GM21723 (cell line): ENCODE results near the gene SLC27A5.

Experiments used
- ATAC-seq: cut with Tn5 transposase; IDR thresholded peaks from one replicate; pipeline ENCODE4 v1.9.1; 2021; ENCODE audit warnings: mild to moderate bottlenecking, moderate library complexity; ENCODE audit not compliant: unreplicated experiment

SLC27A5 gene, protein sequence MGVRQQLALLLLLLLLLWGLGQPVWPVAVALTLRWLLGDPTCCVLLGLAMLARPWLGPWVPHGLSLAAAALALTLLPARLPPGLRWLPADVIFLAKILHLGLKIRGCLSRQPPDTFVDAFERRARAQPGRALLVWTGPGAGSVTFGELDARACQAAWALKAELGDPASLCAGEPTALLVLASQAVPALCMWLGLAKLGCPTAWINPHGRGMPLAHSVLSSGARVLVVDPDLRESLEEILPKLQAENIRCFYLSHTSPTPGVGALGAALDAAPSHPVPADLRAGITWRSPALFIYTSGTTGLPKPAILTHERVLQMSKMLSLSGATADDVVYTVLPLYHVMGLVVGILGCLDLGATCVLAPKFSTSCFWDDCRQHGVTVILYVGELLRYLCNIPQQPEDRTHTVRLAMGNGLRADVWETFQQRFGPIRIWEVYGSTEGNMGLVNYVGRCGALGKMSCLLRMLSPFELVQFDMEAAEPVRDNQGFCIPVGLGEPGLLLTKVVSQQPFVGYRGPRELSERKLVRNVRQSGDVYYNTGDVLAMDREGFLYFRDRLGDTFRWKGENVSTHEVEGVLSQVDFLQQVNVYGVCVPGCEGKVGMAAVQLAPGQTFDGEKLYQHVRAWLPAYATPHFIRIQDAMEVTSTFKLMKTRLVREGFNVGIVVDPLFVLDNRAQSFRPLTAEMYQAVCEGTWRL

DNA sequence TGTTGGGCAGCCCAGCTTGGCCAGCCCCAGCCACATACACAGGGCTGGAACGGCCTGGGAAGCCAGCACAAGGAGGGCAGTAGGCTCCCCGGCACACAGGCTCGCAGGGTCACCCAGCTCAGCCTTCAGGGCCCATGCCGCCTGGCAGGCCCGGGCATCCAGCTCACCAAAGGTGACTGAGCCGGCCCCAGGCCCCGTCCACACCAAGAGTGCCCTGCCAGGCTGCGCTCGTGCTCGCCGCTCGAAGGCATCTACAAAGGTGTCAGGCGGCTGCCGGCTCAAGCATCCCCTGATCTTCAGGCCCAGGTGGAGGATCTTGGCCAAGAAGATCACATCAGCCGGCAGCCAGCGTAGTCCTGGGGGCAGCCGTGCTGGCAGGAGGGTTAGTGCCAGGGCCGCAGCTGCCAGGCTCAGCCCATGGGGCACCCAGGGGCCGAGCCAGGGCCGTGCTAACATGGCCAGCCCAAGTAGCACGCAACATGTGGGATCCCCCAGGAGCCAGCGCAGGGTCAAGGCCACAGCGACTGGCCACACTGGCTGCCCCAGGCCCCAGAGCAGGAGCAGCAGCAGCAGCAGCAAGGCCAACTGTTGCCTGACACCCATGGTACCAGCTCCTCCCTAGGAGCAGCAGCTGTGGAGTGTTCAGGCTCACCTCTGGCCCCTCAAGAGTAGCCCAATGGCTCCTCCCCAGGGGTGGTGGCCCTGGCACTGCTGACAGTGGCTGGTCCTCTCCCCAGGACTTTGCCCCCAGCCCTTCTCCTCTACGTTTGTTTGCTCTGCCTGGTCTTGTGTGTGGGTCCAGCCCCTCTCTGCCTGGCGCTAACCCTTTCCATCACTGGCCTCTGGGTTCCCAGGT lies at the start of gene SLC27A5:
Gene SLC27A5, minus strand, starts transcription at position 640 of the 856 bp plus-strand sequence. Its CDS starts 37 bp downstream, at position 603.
- ATAC-seq: no peak

DNA sequence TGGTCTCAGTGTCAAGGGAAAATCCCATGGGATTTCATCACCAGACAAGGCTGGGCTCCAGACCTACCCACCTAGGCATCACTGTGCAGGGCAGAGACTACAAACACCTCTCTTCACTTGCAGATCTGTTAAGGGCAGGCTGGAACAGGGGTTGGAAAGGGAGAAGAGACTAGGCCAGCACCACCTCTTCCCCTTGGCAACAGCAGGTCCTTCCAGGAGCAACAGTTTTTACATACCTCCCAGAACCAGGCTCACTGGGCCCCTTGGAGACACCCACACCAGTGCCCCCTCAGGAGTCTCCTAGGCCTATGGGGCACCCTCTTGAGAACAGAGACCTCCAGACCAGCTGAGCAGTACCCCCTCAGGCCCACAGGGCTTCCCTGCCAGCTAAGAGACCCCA lies 49.1 kb upstream of the SLC27A5 start:
- ATAC-seq: no peak

DNA sequence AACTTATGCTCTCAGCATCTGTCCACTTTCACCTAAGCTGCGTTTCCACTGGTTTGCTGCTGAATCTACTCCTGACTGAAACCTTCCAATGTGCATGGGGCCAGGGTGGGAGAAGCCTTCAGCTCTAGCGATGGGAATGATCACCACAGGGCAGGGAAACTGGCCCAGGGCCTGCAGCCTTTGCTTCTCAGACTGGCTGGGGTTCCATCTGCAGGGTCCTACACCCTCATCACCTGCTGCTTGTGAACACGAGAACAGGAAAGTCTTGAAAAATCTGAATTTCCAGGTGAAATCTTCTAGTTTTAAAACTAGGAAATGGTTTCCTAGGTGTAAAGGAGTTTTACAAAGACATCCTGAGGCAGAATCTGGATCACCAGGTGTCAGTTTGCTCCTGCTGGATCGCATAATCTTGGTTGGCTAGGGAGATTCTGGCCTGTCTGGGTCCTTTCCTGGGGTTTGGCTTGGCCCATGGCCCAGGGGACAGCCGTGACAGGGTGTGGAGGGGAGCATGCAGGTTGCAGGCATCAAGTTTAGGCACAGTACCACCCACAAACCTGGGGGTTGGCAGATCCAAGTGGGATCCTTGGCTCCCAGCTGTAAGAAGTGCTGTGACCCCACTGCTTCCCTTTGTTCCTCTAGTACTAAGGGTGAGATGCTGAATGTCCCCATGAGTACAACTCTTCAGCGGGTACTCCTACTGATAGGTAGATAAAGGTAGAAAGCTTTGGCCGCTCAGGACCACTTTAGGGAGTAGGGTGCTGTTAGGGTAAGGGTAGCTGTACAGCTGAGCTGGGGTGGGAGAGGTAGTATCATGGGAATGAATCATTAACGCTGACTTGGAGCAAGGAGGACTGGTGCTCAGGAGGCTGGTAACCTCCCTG lies 48.5 kb upstream of the SLC27A5 start:
- no peak for ATAC-seq

DNA sequence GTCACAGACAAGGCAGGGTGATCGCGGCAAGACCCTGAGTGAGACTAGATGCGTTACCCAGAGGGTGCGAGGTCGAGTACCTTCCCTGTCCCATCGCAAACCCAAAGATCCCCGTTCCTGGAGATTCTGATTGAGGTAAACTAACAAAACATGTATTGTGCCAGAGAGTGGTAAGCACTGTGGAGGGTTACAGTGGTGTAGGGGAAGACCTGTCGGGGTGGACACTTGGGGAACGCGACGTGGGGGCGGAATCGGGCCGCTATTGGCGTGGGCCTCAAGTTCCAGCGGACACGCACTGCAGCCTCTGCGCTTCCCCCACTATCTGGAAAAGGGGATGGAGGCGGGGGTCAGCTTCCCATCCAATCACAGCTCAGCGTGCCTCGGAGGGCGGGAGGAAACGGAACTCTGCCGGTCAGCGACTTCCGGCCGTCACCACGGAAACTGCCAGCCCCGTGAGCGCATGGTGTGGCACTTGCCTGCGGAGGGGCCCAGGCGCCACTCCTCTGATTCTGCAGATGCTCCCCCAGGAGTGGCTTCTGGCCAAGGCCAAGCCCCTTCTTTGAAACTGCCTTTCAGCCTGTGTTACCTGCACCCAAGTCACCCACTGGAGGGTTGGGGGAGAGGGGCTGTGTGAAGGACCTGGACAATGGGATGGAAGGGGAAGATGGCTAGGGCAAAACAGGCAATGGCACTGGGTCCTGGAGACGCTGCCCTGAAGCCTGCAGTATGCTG lies 47.6 kb upstream of the SLC27A5 start:
- peak; percentile 32 for ATAC-seq

DNA sequence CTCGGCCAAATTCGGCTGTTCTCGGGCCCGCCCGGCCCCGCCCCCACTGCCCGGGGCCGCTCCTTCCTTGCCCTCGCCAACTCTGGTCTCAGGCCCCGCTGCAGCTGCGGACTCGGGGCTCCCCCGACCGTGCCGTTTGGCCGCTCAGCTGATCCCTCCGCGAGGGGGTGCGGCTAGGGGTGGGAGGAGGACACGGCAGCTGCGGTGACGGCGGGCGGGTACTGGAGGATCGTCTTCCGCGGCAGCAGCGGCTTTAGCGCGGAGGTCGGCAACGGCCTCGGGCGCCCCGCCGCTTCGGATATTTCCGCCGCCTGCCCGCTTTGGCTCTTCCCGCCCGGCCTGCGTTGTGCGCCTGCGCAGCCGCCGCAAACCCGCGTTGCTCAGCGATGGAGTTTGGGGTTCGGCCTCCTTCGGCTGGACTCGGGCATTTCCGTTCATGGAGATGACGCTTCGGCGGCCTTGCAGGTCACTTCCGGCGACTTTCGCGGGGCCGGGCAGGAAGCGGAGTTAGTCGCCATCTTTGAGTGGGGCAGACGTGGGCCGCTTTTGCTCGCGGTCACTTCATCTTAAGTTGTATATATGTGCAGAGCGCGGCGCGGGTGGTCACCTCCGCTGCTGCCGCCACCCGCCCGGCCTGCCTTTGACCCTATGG lies 47.0 kb upstream of the SLC27A5 start:
- ATAC-seq: peak; percentile 49

DNA sequence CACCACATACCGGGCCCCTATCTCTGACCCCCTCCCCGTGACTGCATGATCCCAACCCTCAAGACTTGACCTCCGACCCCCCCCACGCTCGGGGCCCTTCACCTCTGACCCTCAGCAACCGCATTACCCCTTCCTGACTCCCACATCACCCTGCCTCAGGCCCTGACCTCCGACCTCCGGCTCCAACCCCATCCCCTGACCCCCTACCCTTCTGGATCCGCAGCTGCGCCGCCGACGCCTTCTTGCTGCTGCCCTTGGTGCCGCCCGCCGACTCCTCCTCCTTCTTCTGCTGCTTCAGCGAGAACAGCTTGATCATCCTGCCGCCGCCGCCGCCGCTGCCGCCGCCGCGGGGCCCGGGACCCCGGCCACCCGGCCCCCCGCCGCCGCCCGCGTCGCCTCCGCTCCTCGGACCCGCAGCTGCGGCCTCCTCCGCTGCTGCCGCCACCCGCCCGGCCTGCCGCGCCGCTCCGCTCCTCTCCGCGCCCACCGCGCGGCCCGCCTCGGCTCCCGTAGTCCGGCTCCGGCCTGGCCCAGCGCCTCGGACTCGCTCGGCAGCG lies 46.4 kb upstream of the SLC27A5 start, which contains the start of gene UBE2M:
Gene UBE2M, minus strand, starts transcription at position 546 of the 557 bp plus-strand sequence. Its CDS starts 230 bp downstream, at position 316.
- no peak for ATAC-seq

DNA sequence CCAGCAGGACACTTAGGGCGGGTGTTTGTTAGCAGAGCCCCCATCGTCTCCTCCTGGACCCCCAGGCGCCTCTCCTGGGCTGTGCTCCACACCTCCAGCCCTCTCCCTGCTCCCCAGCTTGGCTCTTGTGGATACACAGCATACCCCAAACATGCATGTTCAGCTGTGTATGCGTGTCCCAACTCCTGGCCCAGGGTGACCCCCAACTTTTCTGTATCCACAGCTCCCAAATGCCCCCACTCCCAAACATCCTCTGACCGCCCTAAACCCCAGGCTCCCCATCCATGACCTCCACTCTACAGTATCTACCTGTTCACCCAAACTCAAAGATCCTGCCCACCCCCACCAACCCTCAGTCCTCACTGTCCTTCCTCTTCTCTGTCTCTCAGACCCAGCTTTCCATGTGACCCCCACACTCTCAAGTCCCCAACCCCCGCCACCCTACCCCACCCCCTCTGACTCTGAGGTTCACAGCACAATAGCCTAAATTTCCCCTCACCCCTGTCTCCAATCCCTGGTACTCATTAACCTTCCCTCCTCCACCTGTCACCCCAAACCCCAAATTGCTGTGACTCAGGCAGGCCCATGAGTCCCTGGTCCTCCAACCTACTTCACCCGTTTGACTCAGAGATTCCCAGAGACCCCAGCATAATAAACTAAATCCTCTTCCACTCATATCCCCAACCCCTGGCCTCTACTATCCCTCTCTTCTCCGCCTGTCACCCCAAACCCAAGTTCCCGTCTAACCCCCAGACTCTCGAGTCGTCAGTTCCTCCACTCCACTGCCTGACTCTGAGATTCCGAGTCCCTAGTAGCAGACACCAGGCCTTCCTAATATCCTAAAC lies 45.7 kb upstream of the SLC27A5 start:
- no peak for ATAC-seq

DNA sequence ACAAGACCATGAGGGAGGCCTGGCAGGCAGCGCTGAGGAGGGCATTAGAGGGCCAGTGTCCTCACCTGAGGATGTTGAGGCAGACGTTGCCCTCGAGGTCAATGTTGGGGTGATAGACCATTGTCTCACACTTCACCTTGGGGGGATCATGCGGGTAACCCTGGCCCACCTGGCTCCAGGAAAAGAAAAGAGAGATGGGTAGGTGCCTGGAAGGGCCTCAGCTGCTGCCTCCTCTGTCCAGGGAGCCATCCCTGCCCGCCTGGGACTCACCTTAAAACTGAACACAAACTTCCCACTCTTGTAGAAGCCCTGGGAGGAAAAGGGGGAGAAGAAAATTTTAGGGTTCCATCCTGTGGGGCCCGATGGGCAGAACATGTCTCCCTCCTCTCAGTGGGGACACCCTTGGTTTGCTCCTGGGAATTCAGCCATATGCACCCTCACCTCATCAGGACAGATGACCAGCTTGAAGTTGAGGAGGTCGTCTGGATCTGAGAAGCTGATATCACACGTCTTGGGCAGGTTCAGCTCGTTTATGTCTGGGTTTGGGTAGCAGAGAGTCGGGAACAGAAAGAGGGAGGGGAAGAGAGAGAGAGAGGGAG lies 44.9 kb upstream of the SLC27A5 start:
- no peak for ATAC-seq

DNA sequence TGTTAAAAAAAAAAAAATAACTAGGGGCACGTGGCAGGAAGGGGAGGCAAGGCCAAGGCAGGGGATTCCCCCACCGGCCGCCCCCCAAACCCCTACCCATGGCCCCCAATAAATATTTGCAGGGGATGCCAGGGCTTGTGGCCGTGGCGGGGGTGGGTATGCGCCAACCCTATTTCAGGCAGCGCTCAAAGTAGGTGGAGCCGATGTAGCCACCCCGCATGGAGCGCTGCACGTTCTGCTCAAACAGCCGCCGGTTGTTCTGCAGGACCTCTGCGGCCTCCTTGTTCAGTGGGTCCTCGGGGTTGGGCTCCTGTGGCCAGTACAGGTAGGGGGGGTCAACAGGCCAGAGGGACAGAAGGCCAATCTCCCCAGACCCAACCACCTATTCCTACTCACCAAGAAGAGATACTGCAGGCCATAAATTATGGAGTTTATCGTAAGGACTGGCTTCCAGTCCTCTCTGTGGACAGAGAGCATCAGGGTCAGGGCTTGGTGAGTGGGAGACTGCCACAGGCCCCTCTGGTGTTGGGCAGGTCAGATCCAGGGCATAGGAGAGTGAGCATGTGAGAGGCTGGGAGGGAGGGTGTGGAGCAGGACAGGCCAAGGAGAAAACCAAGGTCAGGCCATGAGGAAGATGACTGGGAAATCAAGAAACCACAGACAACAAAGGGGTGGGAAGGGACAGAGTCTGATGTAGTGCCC lies 44.3 kb upstream of the SLC27A5 start:
- ATAC-seq: no peak

DNA sequence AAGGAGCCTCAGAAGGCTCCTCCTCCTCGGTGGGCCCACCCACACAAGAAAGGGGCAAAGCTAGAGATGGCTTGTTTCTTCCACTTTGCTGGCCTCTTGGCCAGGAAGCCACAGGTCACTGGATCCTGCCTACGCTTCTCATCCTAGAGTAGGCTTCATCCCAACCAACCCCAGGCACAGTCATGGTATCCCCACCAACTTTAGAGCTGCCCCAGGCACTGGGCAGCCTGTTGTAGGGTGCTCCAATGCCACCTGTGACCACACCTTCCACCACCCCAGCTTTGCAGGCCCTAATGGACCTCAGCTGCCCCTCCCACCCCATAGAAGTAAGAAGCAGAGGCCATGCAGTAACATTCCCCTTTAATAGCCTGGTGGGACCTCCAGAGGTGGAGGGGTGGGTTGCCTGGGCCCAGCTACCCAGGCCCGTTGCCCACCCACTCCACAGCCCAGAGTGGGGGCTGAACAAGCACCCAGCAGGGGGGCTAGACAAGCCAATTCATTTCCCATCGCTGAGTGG lies 43.6 kb upstream of the SLC27A5 start:
- ATAC-seq: no peak

DNA sequence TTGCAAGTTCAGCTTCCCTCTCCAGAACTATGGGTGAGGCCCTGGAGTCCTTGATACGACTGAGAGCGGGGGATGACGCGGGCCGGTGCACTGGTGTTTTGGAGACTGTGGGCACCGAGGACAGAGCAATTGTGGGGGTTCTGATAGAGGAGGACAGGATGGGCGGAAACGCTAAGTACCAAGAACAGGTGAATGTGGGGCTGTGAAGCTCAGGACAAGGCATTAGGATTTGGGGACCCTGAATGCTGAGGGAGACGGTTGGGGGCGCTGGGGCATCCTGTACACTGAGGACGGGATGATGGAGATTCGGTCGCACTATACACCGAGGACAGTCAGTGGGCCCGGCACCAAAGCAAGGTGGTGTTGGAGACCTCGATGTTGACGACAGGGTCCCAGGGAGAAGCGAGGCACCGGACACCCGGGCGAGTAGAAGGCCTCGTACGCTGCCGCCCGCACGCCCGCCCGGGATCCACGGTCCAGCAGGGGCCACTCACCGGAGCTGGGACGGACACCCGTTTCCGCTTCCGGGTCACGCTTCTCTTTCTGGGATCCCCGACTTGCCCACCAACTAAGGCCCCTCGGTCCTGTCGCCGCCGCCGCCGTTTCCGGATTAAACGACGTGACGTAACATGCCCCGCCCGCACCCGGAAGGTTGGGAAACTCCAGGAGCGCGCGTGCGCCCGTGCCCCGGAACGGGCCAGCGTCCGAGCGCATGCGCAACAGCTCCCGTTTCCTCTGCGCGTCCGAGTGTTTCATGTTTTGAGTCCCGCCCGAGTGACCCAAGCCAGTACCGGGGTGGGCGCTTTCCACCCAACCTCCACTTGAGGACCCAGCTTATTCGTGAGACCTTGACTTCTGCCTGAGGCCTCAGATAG lies 42.9 kb upstream of the SLC27A5 start, which contains the start of gene CHMP2A:
Gene CHMP2A, minus strand, starts transcription at position 612 of the 875 bp plus-strand sequence. CDS start 893 bp downstream, outside the sequence.
- peak; percentile 25 for ATAC-seq

DNA sequence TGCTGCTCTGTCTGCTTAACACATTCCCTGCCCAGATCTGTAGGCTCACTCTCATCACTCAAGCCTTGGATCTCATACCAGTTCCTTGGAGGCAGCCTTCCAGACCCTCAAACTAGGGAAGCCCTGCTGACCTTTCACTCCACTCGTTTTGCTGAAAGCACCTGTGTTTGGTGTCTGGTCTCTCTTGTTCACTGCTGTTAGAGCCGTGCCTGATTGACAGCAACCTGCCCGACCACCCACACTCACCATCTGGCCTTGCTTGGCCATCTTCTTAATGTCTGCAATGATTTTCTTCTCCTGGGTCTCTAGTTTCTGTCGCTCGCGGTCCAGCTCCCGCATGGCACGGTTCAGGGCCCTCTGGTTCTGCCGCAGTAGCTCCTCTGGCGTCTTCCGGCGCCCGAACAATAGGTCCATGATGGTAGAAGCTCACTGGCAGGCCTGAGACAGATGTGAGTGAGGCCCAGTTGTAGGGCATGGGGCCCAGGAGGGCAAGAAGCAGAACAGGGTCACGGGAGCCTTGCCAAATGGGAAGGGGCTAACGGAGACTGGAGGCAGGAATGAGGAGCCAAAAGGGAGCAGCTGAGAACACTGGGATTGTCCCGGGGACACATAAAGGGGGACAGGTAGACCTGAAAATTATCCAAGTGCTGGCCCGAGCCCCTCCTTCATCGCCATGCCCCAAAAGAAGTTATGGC lies 42.2 kb upstream of the SLC27A5 start:
- ATAC-seq: no peak

DNA sequence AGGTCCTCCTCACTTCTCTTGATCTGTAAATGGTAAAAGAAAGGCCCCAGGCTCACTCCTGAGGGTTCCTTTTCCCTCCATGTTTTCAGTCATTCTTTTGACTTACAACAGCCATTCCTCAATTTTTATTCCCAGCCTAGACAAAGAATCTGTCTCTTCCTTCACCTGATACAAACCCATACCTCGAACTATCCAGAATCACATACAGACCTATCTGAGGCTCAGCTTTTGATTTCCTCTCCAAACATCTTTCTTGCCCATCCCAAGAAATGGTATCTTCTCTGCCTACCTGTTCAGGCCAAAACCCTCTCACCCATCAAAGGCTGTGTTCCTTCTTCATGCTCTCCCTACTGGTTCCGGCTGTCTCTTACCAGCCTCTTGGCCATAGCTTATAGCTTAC lies 40.9 kb upstream of the SLC27A5 start:
- ATAC-seq: no peak

DNA sequence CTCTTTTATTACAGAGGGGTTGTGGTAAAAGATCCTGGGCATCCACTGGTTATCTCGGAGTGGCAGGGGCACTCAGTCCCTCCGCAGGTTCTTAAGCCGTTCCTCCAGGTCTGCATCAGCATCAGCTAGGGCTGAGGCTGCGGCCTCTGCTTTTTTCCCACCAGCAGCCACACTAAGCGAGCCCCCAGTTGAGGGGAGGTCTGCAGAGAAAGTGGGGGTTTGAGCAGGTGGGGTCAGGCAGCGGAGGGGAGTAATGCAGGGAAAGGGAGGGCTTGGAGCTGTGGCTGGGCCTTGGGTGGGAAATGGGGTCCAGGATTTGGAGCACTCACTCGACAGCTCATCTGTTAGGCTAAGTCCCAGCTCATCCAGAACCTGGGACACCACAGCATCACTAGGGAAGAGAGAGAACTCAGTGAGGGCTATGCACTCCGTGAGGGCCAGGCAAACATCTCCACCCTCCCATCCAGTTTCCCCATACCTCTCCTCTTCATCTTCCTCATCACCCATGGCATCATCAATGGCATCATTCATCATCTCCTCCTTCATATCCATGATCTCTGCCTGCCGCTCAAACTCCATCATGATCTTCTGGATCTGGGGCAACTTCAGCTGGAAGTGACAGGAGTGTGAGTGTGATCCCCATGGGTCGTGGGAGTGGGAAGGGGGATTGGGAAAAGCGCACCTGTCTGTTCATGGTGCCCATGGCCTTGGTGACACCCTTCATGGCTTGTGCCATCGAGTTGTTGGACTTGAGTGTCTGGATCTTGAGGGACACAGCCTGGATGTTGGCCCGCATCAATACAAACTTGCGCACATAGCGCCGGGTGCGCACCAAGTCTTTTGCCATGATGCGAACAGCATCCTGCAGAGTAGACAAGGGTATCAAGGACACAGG lies 40.0 kb upstream of the SLC27A5 start:
- ATAC-seq: no peak
